ENCODE measurements around the gene AEBP2.

GRCh38 chr12:19482551-19483109 is 43.3 kb downstream of the AEBP2 start:
- TF ChIP-seq CTCF (IDR thresholded peaks at IDR 0.05) (no peak), POLR2A (IDR thresholded peaks at IDR 0.05) (no peak), EP300 (IDR thresholded peaks at IDR 0.05) (no peak)
